HL-60 (cell line): ENCODE measurements around the gene PABPC3.

Experiments
- CTCF ChIP-seq: IDR thresholded peaks from one replicate; pipeline ENCODE4 v1.5.1; 2011; ENCODE audit warnings: low read length, control low read depth, inconsistent platforms; ENCODE audit not compliant: insufficient read depth
- GABPA ChIP-seq: IDR thresholded peaks from 2 replicates; pipeline ENCODE4 v1.6.1; 2012; ENCODE audit warnings: low read depth
- POLR2AphosphoS5 ChIP-seq: IDR thresholded peaks from 2 replicates; pipeline ENCODE4 v1.6.1; 2012; ENCODE audit warnings: low read depth
- REST ChIP-seq: IDR thresholded peaks from 2 replicates; pipeline ENCODE4 v1.6.1; 2012; ENCODE audit warnings: low read depth; ENCODE audit not compliant: insufficient replicate concordance

- TF ChIP-seq POLR2AphosphoS5 (no peak), CTCF (no peak), GABPA (no peak), REST (no peak)
These were observed 31.5 kb upstream of the PABPC3 start for GRCh38 chr13:25064396-25064795.
